Measurements from ENCODE around the gene KIAA1217.

KIAA1217 gene

GRCh38 chr10:24375510-24375909 is 166.6 kb downstream of the KIAA1217 start:
- DNase-seq (ENCODE audit: low read depth): no peak
- no peak overlapping the region for H3K4me3 ChIP-seq (ENCODE audit: low read depth, low read length)
- no peak for TF ChIP-seq CTCF (IDR thresholded peaks at IDR 0.05; ENCODE audit: low read depth, low read length, missing control alignments)
- in situ Hi-C loops (cut with HindIII; ENCODE audit: low sequenced_read_pairs): no loop called here

GRCh38 chr10:24376731-24377130 is 167.8 kb downstream of the KIAA1217 start:
- no peak for DNase-seq (ENCODE audit: low read depth)
- no peak overlapping the region for H3K4me3 ChIP-seq (ENCODE audit: low read depth, low read length)
- TF ChIP-seq CTCF (IDR thresholded peaks at IDR 0.05; ENCODE audit: low read depth, low read length, missing control alignments): no peak
- in situ Hi-C loops (cut with HindIII; ENCODE audit: low sequenced_read_pairs): no loop called here

- no peak for TF ChIP-seq CTCF (IDR thresholded peaks at IDR 0.05; ENCODE audit: low read depth, low read length, missing control alignments)
- no peak for DNase-seq (ENCODE audit: low read depth)
- in situ Hi-C loops (cut with HindIII; ENCODE audit: low sequenced_read_pairs): no loop called here
- no peak overlapping the region for H3K4me3 ChIP-seq (ENCODE audit: low read depth, low read length)
These were observed 169.4 kb downstream of the KIAA1217 start for GRCh38 chr10:24378126-24378920.

- DNase-seq (ENCODE audit: low read depth): no peak
- H3K4me3 ChIP-seq (ENCODE audit: low read depth, low read length): no peak overlapping the region
- in situ Hi-C loops (cut with HindIII; ENCODE audit: low sequenced_read_pairs): no loop called here
- no peak for TF ChIP-seq CTCF (IDR thresholded peaks at IDR 0.05; ENCODE audit: low read depth, low read length, missing control alignments)
These were observed 172.5 kb downstream of the KIAA1217 start for GRCh38 chr10:24381235-24382010.

GRCh38 chr10:24382045-24382444 is 173.1 kb downstream of the KIAA1217 start:
- TF ChIP-seq CTCF (IDR thresholded peaks at IDR 0.05; ENCODE audit: low read depth, low read length, missing control alignments): no peak
- H3K4me3 ChIP-seq (ENCODE audit: low read depth, low read length): no peak overlapping the region
- DNase-seq (ENCODE audit: low read depth): no peak
- in situ Hi-C loops (cut with HindIII; ENCODE audit: low sequenced_read_pairs): no loop called here

GRCh38 chr10:24382596-24382978 is 173.6 kb downstream of the KIAA1217 start:
- no peak for TF ChIP-seq CTCF (IDR thresholded peaks at IDR 0.05; ENCODE audit: low read depth, low read length, missing control alignments)
- DNase-seq (ENCODE audit: low read depth): no peak
- no peak overlapping the region for H3K4me3 ChIP-seq (ENCODE audit: low read depth, low read length)
- in situ Hi-C loops (cut with HindIII; ENCODE audit: low sequenced_read_pairs): no loop called here

Data from astrocyte of the cerebellum (primary cell).